GM19328 (cell line): ENCODE data around the gene CAMSAP3.

Experiments
- ATAC-seq: cut with Tn5 transposase; IDR thresholded peaks from one replicate; pipeline ENCODE4 v1.9.1; 2021; ENCODE audit warnings: mild to moderate bottlenecking, moderate library complexity; ENCODE audit not compliant: unreplicated experiment

Gene CAMSAP3, protein sequence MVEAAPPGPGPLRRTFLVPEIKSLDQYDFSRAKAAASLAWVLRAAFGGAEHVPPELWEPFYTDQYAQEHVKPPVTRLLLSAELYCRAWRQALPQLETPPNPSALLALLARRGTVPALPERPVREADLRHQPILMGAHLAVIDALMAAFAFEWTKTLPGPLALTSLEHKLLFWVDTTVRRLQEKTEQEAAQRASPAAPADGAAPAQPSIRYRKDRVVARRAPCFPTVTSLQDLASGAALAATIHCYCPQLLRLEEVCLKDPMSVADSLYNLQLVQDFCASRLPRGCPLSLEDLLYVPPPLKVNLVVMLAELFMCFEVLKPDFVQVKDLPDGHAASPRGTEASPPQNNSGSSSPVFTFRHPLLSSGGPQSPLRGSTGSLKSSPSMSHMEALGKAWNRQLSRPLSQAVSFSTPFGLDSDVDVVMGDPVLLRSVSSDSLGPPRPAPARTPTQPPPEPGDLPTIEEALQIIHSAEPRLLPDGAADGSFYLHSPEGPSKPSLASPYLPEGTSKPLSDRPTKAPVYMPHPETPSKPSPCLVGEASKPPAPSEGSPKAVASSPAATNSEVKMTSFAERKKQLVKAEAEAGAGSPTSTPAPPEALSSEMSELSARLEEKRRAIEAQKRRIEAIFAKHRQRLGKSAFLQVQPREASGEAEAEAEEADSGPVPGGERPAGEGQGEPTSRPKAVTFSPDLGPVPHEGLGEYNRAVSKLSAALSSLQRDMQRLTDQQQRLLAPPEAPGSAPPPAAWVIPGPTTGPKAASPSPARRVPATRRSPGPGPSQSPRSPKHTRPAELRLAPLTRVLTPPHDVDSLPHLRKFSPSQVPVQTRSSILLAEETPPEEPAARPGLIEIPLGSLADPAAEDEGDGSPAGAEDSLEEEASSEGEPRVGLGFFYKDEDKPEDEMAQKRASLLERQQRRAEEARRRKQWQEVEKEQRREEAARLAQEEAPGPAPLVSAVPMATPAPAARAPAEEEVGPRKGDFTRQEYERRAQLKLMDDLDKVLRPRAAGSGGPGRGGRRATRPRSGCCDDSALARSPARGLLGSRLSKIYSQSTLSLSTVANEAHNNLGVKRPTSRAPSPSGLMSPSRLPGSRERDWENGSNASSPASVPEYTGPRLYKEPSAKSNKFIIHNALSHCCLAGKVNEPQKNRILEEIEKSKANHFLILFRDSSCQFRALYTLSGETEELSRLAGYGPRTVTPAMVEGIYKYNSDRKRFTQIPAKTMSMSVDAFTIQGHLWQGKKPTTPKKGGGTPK

DNA sequence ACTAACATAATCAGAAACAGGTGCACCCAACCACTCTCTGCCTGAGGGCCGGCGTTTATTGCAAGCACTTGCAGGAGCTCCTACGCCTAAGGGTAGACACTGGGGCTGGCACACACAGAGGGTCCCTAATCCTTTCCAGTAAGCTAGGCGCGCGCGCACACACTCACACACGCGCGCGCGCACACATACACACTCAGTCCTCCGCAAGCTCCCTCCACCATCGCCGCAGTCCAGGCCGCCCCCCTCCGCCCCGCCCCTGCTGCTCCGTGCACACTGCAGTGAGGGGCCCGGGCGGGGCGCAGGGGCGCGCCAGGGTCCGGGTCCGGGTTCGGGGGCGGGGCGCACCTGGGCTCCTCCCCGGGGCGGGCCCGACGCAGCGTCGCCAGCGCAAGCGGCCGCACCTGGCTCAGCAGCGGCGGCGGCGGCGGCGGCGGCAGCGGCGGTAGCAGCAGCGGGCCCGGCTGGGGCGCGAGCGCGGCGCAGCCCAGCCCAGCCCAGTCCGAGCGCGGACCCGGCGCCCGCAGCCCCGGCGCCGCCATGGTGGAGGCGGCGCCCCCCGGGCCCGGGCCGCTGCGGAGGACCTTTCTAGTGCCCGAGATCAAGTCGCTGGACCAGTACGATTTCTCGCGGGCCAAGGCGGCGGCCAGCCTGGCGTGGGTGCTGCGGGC, at the start of gene CAMSAP3:
TSS of gene CAMSAP3 (plus strand) at position 398 of the 668 bp plus-strand sequence. CDS start at position 538, 140 bp downstream.
- no peak for ATAC-seq

DNA sequence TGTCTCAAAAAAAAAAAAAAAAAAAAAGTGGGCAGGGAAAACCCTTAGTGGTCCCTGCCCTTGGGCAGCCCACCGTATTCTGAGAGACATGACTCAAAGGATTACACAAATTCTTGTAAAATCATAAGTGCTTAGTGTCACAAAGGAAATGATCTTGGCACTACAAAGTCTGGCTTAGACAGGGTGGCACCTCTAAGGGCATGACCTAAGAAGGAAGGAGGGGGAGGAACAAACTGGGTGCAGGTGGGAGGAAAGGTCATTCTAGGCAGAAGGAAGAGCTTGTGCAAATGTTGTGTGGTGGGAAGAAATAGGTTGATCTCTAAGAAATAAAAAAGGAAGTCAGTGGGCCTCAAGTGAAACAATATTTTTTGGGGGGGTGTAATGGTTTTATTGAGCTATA, 49.8 kb upstream of the CAMSAP3 start:
- no peak for ATAC-seq

DNA sequence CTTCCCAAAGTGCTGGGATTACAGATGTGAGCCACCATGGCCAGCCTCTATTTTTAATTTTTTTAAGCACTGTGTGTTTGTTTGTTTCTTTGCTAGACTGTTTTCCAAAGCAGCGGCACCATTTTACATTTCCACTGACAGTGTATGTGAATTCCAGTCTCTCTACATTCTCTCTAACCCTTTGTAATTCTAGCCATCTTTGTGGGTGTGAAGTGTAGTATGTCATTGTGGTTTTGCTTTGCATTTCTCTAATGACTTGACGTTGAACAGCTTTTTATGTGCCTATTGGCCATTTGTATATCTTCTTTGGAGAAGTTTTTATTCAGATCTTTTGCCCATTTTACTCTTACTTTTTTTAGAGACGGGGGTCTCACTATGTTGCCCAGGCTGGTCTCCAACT, 48.5 kb upstream of the CAMSAP3 start:
- no peak for ATAC-seq

DNA sequence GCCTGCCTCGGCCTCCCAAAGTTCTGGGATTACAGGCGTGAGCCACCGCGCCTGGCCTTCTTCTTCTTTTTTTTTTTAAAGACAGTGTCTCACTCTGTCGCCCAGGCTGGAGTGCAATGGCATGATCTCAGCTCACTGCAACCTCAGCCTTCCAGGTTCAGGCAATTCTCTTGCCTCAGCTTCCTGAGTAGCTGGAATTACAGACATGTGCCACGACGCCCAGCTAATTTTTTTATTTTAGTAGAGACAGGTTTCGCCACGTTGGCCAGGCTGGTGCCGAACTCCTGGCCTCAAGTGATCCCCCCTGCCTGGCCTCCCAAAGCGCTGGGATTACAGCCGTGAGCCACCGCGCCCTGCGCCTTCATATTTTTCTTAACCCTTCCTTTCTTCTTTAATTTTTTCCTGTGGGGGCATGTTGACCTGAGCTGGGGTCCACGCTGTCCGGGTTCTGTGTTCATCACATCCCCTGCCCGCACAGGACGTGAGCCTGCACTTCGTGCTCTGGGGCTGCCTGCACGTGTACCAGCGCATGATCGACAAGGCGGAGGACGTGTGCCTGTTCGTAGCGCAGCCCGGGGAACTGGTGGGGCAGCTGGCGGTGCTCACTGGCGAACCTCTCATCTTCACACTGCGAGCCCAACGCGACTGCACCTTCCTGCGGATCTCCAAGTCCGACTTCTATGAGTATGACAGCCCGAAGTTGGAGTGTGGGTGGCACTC, 46.1 kb upstream of the CAMSAP3 start:
- no peak for ATAC-seq

DNA sequence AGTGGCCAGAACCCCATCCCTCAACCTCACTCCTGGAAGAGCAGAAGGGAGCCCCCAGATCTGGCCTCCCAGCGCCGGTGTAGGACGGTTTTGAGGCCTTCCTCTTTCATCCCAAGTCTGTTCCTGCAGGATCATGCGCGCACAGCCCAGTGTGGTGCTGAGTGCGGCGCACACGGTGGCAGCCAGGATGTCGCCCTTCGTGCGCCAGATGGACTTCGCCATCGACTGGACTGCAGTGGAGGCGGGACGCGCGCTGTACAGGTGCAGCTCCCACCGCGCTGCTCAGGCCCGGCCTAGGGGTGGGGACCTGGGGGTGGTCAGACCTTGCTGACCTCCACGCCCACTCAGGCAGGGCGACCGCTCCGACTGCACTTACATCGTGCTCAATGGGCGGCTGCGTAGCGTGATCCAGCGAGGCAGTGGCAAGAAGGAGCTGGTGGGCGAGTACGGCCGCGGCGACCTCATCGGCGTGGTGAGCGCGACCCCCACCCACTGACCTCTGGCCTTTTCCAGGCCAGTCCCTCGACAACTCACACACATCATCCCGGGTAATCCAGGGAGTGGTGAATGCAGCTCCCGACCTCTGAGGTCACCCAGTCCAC, 45.4 kb upstream of the CAMSAP3 start:
- no peak for ATAC-seq

DNA sequence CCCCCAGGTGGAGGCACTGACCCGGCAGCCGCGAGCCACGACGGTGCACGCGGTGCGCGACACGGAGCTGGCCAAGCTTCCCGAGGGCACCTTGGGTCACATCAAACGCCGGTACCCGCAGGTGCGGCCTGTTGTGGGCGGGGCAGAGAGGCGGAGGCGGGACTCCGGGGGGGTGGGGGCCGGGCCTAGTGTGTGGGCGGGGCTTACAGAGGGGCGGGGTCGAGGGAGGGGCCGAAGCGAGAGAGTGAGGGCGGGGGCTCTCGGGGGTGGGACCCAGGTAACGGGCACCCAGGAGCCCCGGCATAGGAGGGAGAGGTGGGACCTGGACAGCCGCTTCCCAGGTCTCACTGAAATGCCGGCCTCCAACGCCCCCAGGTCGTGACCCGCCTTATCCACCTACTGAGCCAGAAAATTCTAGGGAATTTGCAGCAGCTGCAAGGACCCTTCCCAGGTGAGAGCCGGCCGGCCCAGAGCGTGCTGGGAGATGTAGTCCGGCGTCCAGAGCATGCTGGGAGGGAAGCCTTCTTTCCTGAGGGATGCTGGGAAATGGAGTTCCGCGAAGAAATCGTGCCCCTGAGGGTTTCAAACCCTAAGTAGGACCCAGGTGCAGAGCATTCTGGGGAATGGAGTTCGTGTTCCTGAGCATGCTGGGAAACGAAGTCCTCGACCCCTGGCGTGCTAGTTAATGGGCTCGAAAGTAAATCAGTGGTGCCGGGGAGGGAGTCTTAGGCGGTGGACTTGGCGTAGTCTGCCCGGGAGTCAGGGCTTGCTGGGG, 44.5 kb upstream of the CAMSAP3 start:
- ATAC-seq = no peak

DNA sequence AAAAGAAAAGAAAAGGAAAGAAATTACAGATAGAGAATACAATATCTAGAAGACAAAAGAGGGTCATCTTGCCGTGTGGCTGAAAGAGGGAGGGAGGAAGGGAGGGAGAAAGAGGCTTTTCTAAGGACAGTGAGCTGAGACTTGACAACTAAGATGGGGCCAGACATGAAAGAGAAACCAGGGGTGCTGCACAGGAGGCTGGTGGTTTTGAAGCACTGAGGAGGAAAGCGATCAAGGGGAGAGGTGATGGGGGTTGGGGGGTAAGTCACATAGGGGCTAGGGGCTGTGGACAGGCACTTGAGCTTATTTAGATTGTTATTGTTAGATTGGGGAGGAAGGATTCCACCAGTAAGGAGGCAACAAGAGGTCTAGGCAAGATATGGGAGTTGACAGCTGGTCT, 42.9 kb upstream of the CAMSAP3 start:
- no peak for ATAC-seq

DNA sequence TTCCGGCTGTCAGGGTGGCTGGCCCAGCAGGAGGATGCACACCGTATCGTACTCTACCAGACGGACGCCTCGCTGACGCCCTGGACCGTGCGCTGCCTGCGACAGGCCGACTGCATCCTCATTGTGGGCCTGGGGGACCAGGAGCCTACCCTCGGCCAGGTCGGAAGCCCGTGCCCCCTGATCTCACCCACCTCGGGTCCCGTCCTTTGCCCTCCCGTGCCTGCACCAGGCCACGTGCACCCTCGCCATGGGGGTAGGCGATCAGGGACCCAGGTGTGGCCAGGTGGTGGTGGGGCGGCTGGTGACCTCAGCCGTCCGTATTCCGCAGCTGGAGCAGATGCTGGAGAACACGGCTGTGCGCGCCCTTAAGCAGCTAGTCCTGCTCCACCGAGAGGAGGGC, 41.1 kb upstream of the CAMSAP3 start:
- ATAC-seq = no peak

DNA sequence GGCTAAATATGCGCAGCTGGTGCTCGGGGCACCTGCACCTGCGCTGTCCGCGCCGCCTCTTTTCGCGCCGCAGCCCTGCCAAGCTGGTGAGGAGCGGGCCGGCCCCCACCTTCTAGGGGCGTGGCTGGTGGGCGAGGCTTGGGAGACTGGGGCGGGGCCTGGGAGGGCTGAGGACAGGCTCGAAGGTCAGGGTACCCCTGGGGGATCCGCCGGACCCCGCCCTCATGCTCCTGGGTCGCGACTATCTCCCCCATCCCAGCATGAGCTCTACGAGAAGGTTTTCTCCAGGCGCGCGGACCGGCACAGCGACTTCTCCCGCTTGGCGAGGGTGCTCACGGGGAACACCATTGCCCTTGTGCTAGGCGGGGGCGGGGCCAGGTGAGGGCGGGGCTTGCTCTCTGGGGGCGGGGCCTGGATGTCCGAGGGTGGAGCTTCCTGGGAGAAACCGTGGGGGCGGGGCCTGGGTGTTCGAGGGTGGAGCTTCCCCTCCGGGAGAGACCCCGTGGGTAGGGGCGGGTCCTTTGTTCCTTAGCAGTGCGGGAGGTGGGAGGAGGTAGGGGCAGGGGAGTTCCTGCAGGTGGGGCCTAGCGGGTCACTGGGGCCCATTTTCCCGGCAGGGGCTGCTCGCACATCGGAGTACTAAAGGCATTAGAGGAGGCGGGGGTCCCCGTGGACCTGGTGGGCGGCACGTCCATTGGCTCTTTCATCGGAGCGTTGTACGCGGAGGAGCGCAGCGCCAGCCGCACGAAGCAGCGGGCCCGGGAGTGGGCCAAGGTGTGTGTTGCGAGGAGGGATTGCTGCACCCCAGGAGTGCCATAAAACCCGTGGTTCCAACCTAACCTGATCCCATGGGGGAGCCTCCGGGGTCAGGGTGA, 40.4 kb upstream of the CAMSAP3 start:
- no peak for ATAC-seq

DNA sequence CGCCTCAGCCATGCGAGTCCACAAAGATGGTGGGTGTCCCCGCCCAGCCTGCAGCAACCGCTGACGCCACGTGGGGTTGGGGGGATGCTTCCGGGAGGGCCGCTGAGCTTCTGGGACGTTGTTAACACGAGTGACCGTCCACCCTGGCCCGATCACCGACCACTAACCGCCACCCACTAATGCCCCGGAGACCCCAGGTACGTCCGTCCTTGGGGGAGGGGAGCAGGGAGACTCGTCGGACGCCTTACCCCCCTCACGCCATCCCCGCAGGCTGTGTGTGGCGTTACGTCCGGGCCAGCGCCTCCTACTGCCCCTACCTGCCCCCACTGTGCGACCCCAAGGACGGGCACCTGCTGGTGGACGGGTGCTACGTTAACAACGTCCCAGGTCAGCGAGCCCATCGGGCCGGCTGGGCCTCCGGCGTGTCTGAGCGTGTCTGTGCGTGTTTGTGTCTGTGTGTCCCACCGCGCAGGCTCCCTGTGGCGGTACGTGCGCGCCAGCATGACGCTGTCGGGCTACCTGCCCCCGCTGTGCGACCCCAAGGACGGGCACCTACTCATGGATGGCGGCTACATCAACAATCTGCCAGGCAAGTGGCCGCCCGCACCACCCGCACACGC, 38.9 kb upstream of the CAMSAP3 start:
- ATAC-seq = no peak

DNA sequence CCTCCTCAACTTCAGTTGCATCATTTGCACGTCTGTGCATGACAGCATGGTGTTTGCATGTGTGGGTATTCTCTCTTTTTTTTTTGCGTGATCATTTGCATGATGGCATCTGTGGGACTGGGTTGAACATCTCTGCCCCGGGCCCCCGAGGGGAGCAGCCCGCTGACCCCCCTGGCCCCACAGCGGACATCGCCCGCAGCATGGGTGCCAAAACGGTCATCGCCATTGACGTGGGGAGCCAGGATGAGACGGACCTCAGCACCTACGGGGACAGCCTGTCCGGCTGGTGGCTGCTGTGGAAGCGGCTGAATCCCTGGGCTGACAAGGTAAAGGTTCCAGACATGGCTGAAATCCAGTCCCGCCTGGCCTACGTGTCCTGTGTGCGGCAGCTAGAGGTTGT, 37.0 kb upstream of the CAMSAP3 start:
- ATAC-seq = no peak

DNA sequence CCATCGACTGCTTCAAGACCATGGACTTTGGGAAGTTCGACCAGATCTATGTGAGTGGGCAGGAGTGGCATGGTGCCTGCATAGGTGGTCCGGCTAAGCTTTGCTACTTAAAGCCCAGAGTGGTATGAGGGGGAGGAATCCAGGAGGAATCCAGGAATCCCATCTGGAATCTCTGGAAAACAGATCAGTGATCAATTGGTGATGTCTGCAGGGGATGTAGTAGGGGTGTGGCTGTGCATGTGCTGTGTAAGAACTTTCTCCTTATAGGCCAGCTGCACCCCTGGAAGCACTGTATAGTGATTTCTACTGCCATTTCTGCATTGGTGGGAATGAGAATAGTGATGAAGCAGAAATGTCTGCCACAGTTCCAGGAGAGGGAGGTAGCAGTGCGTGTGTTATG, 36.6 kb upstream of the CAMSAP3 start:
- ATAC-seq = no peak

DNA sequence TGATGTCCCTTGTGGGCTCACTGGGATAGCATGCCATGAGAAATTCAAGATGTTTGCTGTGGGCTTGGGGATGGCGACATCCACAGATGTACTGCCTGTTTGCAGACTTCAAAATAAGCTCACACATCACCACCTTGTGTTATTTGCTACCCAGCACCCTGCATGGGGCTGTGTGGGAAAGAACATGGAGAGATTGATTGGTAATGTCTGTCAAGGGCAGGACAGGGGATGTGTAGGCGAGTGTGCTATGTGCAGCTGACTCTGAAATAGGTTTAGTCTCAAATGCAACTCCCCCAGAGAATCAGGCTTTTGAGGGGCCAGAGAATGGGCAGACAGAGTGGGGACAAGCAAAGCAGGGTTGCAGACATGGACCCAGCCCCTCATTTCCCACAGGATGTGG, 35.4 kb upstream of the CAMSAP3 start:
- ATAC-seq = no peak

DNA sequence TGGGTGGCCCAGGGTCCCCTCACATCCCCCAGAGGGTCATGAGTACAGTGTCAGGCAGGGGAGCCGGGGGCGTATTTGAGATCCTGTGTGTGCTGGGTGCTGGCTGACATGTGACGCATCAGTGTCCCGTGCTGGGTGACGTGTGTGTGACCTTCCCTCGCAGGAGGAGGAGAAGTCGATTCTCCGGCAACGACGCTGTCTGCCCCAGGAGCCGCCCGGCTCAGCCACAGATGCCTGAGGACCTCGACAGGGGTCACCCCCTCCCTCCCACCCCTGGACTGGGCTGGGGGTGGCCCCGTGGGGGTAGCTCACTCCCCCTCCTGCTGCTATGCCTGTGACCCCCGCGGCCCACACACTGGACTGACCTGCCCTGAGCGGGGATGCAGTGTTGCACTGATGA, 34.3 kb upstream of the CAMSAP3 start:
- no peak for ATAC-seq

DNA sequence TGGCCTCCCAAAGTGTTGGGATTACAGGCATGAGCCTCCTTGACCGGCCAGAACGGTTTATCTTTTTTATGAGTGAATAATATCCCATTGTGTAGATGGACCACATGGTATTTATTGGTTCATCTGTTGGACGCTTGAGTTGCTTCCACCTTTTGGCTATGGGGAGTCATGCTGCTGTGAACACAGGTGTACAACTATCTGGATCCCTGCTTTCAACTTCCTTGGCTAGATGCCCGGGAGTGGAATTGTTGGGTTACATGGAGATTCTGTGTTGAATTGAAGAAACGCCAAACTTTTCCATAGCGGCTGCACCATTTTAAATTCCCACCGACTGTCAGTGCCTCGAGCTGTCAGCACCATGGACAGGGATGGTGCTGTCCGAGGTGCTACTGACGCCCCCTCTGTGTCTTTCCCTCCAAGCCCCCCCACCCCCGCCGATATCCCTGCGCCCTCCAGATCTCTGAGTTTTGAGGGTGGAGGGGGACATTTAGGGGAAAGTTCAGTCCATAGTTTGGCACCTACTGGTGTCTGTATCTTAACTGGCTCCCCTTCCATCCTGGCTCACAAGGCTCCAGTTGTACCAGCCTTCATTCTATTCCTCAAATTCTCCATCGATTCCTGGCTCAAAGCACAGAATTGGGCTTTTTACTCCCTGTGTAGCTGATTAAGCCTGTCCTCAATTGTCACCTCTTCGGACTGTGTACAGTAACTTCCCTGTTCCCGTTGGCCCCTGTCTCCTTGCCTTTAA, 32.8 kb upstream of the CAMSAP3 start:
- no peak for ATAC-seq

DNA sequence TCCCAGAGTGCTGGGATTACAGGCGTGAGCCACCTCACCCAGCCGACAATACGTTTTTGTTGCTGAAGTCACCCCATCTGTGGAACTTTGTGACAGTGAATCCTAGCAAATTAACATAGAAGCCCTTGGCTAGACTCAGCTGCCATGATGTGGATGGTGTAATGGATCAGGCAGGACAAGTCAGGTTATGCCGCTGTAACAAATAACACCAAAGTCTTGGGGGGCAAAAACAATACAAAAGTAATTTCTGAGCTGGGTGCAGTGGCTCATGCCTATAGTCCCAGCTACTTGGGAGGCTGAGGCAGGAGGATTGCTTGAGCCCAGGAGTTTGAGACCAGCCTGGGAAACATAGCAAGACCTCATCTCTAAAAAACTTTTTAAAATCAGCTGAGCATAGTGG, 30.8 kb upstream of the CAMSAP3 start:
- ATAC-seq = no peak

DNA sequence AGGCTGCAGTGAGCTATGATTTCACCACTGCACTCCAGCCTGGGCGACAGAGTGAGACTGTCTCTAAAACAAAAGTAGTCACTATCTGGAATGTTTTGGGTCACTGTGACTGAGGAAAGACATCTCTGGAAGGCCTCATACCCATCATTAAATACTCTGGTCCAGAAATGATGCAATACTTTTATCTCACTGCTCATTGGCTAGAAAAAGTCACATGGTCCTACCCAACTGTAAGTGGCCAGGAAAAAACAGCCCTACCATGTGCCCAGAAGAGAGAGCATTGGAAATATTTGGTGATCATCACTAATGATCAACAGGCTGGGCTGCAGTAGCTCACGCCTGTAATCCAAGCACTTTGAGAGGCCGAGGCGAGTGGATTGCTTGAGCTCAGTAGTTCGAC, 30.3 kb upstream of the CAMSAP3 start:
- ATAC-seq = no peak
